ENCODE measurements around the gene LMO2.

The LMO2 gene

GRCh38 chr11:33881651-33882503, 10.0 kb downstream of the LMO2 start:
- TF ChIP-seq, protein P1, sequence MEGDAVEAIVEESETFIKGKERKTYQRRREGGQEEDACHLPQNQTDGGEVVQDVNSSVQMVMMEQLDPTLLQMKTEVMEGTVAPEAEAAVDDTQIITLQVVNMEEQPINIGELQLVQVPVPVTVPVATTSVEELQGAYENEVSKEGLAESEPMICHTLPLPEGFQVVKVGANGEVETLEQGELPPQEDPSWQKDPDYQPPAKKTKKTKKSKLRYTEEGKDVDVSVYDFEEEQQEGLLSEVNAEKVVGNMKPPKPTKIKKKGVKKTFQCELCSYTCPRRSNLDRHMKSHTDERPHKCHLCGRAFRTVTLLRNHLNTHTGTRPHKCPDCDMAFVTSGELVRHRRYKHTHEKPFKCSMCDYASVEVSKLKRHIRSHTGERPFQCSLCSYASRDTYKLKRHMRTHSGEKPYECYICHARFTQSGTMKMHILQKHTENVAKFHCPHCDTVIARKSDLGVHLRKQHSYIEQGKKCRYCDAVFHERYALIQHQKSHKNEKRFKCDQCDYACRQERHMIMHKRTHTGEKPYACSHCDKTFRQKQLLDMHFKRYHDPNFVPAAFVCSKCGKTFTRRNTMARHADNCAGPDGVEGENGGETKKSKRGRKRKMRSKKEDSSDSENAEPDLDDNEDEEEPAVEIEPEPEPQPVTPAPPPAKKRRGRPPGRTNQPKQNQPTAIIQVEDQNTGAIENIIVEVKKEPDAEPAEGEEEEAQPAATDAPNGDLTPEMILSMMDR (IDR thresholded peaks at IDR 0.05; ENCODE audit: insufficient read depth, low read length, poor library complexity, severe bottlenecking): no peak
- TF ChIP-seq EZH2phosphoT487 (conservative IDR thresholded peaks at IDR 0.05; ENCODE audit: low read length): no peak
- H3K27me3 ChIP-seq (ENCODE audit: low read length): no peaks in the 10 kb centered on the region
- H4K20me1 ChIP-seq (ENCODE audit: low read depth, low read length): no peaks in the 10 kb centered on the region
- no peaks in the 10 kb centered on the region for H3K9me2 ChIP-seq (replicated peaks; ENCODE audit: insufficient read depth, low read length)
- H3K36me3 ChIP-seq (ENCODE audit: low read length): no peaks in the 10 kb centered on the region
- H2AFZ ChIP-seq (ENCODE audit: low read depth, low read length, severe bottlenecking): no peak overlapping the region
- no peak overlapping the region for H3K27ac ChIP-seq (ENCODE audit: low read depth, low read length)
- no peak overlapping the region for H3K9ac ChIP-seq (ENCODE audit: low read length)
- no peaks in the 10 kb centered on the region for H3K9me3 ChIP-seq (ENCODE audit: insufficient read depth, low read length)
- H3K4me2 ChIP-seq (ENCODE audit: low read depth, low read length, poor library complexity, severe bottlenecking): no peak overlapping the region
- no peaks in the 10 kb centered on the region for H3K79me2 ChIP-seq (ENCODE audit: insufficient read depth, low read length)
- H3K4me3 ChIP-seq (ENCODE audit: insufficient read depth, low read length, poor library complexity, severe bottlenecking): no peak overlapping the region
- H3F3A ChIP-seq (ENCODE audit: insufficient read depth): no peaks in the 10 kb centered on the region

DNA sequence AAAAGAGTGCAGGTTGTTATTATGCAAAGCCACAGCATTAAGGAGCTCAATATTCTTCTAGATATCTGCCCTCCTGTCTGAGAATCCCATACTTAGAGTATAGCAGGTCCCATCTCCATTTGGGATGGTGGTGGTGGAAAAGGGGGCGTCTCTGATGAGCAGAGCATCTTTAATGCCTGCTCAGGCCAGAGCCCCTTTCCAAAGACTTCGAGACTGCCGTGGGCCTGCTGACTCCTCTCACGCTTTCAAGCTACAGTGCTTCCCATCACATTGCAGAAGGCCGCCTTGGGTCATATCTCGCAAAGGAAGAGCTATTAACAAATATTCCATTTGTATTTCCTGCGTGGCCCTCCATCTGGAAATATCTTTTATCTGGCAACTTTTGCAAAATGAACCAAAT, 10.9 kb downstream of the LMO2 start:
- H3K4me2 ChIP-seq (ENCODE audit: low read depth, low read length, poor library complexity, severe bottlenecking): no peak overlapping the region
- no peaks in the 10 kb centered on the region for H3K36me3 ChIP-seq (ENCODE audit: low read length)
- H3K9me2 ChIP-seq (replicated peaks; ENCODE audit: insufficient read depth, low read length): no peaks in the 10 kb centered on the region
- H3K27ac ChIP-seq (ENCODE audit: low read depth, low read length): no peak overlapping the region
- H4K20me1 ChIP-seq (ENCODE audit: low read depth, low read length): no peaks in the 10 kb centered on the region
- no peak overlapping the region for H3K4me3 ChIP-seq (ENCODE audit: insufficient read depth, low read length, poor library complexity, severe bottlenecking)
- no peak overlapping the region for H2AFZ ChIP-seq (ENCODE audit: low read depth, low read length, severe bottlenecking)
- no peaks in the 10 kb centered on the region for H3K27me3 ChIP-seq (ENCODE audit: low read length)
- no peaks in the 10 kb centered on the region for H3K79me2 ChIP-seq (ENCODE audit: insufficient read depth, low read length)
- TF ChIP-seq, protein P1 (IDR thresholded peaks at IDR 0.05; ENCODE audit: insufficient read depth, low read length, poor library complexity, severe bottlenecking): no peak
- TF ChIP-seq EZH2phosphoT487 (conservative IDR thresholded peaks at IDR 0.05; ENCODE audit: low read length): no peak
- no peaks in the 10 kb centered on the region for H3K9me3 ChIP-seq (ENCODE audit: insufficient read depth, low read length)
- H3F3A ChIP-seq (ENCODE audit: insufficient read depth): no peaks in the 10 kb centered on the region
- no peak overlapping the region for H3K9ac ChIP-seq (ENCODE audit: low read length)

- H3K4me2 ChIP-seq (ENCODE audit: low read depth, low read length, poor library complexity, severe bottlenecking): no peak overlapping the region
- no peaks in the 10 kb centered on the region for H3K9me2 ChIP-seq (replicated peaks; ENCODE audit: insufficient read depth, low read length)
- no peaks in the 10 kb centered on the region for H3K9me3 ChIP-seq (ENCODE audit: insufficient read depth, low read length)
- H4K20me1 ChIP-seq (ENCODE audit: low read depth, low read length): no peaks in the 10 kb centered on the region
- no peak overlapping the region for H3K9ac ChIP-seq (ENCODE audit: low read length)
- H3K36me3 ChIP-seq (ENCODE audit: low read length): no peaks in the 10 kb centered on the region
- H3K27me3 ChIP-seq (ENCODE audit: low read length): no peaks in the 10 kb centered on the region
- no peak overlapping the region for H3K27ac ChIP-seq (ENCODE audit: low read depth, low read length)
- H2AFZ ChIP-seq (ENCODE audit: low read depth, low read length, severe bottlenecking): no peak overlapping the region
- no peak for TF ChIP-seq EZH2phosphoT487 (conservative IDR thresholded peaks at IDR 0.05; ENCODE audit: low read length)
- TF ChIP-seq, protein P1 (IDR thresholded peaks at IDR 0.05; ENCODE audit: insufficient read depth, low read length, poor library complexity, severe bottlenecking): no peak
- H3K4me3 ChIP-seq (ENCODE audit: insufficient read depth, low read length, poor library complexity, severe bottlenecking): no peak overlapping the region
- no peaks in the 10 kb centered on the region for H3F3A ChIP-seq (ENCODE audit: insufficient read depth)
- no peaks in the 10 kb centered on the region for H3K79me2 ChIP-seq (ENCODE audit: insufficient read depth, low read length)
Measured at GRCh38 chr11:33879375-33879774, 12.5 kb downstream of the LMO2 start.
